Hepatic stellate cell (primary cell): ENCODE results near the gene THSD7B.
"Not testable (repeated sequence)": the region's sequence is repeated elsewhere in the genome, so short reads cannot be mapped to it uniquely, and the experiment has no call there.

Experiments used
- DNase-seq: peaks from one replicate; pipeline ENCODE4 v3.0.0; 2011; ENCODE audit warnings: low spot score

THSD7B gene, protein sequence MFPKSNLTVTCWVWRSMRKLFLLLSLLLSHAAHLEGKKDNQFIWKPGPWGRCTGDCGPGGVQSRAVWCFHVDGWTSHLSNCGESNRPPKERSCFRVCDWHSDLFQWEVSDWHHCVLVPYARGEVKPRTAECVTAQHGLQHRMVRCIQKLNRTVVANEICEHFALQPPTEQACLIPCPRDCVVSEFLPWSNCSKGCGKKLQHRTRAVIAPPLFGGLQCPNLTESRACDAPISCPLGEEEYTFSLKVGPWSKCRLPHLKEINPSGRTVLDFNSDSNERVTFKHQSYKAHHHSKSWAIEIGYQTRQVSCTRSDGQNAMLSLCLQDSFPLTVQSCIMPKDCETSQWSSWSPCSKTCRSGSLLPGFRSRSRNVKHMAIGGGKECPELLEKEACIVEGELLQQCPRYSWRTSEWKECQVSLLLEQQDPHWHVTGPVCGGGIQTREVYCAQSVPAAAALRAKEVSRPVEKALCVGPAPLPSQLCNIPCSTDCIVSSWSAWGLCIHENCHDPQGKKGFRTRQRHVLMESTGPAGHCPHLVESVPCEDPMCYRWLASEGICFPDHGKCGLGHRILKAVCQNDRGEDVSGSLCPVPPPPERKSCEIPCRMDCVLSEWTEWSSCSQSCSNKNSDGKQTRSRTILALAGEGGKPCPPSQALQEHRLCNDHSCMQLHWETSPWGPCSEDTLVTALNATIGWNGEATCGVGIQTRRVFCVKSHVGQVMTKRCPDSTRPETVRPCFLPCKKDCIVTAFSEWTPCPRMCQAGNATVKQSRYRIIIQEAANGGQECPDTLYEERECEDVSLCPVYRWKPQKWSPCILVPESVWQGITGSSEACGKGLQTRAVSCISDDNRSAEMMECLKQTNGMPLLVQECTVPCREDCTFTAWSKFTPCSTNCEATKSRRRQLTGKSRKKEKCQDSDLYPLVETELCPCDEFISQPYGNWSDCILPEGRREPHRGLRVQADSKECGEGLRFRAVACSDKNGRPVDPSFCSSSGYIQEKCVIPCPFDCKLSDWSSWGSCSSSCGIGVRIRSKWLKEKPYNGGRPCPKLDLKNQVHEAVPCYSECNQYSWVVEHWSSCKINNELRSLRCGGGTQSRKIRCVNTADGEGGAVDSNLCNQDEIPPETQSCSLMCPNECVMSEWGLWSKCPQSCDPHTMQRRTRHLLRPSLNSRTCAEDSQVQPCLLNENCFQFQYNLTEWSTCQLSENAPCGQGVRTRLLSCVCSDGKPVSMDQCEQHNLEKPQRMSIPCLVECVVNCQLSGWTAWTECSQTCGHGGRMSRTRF (N-terminal part only)

DNA sequence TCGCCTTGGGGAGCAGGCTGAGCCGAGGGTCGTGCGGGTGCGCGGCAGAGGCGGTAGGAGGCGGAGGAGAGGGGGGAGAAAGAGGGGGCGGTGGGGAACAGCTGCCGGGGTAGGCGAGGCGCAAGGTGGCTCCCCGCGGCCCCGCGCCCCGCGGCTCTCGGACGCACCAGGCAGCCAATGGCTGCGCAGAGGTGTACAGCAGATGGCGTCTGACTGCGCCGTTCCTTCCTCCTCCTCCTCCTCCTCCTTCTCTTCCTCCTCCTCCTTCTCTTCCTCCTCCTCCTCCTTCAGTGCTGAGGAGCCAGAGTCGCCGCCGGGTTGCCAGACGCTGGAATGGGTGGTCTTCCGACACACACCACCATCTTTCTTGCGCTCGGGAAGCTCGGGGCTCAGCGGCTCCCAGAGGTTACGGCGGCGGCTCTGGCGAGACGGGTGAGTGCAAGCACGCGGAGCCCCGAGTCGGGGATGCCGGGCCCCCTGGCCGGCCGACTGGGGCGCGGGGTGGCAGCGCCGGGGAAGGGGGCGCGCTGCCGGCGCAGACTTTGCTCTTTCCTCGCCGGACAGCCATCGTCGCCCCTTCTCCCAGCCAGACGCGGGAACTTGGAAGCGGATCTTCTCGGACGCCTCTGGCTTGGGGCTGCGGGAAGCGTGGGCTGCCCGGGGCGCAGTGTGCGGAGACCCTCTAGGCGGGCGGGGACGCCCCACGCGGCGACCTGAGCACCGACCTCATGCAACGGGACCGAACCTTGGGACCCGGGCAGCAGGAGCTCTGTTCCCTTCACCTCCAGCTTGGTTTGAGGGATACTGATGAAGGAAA is at the start of gene THSD7B:
Gene THSD7B (plus strand): TSS at position 290 of the 817 bp plus-strand sequence. CDS start 116,634 bp downstream, outside the sequence.
- DNase-seq: peak; percentile 5

DNA sequence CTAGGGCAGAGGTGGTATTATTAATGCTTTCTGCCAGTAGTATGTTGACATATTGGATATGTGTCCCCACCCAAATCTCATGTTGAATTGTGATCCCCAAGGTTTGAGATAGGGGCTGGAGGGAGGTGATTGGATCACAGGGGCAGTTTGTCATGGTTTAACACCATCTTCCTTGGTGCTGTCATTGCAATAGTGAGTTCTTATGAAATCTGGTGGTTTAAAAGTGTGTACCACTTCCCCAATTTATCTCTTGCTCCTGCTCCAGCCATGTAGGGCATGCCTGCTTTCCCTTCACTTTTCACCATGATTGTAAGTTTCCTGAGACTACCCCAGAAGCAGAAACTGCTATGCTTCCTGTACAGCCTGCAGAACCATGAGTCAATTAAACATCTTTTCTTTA is 47.1 kb upstream of the THSD7B start:
- DNase-seq: no peak

DNA sequence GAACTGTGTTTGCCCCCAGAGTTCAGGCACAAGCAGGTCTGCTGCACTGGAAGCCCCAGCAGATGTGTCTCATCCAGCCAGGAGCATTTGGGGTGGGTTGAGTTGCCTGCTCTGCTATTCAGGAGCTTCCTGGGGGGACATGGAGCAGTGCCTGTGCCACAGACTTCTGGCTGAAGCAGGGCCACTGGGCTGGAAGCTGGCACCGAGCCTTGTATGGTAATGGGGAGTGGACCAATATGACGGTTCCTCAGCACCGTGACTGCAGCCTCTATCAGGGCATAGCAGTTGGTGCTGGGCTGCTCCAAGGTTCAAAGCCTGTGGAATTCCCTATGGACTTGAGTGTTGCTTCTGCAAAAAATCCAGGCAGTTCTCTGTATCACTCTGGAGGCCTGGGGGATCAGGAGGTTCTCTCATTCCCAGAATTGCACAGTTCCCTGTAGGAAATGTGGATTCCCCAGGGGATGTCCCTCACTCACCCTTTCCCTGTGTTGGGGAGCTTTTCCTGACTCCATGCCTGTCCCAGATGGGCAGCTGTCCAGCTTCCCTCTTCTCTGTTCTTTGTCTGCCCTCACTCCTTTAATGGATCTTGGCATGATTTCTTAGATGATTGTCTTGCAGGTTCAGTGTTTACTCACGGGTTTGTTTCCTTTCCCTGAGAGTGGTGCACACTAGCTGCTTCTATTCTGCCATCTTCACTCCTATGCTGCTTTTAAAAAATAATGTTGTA is 37.2 kb upstream of the THSD7B start:
- no peak for DNase-seq

DNA sequence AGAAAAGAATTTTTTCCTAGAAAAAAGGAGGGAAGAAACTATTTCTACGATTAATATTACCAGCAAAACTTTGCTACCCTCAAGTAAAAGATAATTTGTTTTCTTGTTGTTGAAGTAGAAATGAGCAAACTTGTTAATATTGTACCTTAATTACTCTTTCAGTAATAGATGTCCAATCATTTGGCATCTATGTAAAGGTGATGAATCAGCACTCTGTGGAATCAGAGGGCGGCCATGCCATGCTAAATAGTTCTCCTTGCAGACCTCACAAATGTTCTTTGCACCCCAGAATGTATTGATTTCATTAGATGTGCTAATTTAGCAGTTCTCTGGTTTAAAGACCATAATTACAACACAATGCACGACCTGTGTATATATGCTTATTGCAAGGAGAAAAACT is 29.1 kb upstream of the THSD7B start:
- DNase-seq: no peak

DNA sequence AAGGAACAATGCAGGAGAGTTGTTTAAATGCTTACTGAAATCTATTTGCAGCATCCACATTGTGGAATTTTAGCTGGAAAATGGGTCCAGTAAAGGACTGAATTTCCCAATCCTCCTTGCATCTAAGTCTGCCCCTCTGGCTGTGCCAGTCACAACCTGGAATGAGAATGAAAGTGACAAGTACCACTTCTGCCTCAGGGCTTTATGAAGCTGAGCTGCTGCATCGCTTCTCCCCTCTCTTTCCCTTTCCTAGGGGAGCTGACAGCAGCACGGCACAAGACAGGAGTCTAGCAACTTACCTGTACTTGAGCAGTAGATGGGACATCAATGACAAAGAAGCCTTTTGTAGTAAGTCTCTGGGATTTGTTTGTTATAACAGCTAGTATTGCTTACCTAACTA is 27.3 kb upstream of the THSD7B start:
- DNase-seq: no peak

DNA sequence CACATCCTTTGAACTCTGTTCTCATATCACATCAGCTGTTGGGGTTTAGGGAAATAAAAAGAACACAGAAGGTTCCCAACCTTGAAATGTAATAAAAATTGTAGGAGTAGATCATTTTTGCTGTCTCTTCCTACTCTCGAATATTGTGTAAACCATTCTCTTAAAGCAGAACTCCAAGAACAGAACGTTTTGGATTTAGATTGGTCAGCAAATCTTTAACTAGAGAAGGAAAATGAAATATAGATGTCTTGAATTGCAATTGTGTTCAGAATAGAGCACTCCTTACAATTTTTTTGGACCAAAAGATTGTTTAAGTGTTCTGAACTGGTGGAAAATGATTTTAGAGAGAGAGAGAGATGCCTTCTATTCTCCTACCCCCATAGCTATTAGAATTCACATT is 23.9 kb upstream of the THSD7B start:
- no peak for DNase-seq

DNA sequence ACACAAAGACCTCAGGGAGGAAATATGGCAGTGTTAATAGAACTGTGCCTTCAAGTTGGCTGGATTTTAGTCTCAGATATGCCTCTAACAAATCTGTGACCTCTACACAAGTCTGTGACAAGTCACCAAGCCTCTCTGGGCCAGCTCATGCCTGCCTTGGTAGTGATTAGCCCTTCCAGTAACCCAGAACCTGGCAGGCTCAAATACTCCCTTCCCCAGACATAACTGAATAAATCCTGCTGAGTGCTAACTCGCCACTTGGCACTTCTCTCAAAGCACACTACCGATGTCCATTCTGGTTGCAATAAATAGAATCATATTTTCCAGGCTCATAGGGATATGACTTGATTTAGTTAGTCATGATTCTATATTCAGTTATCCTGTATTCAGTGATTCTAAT is 15.3 kb upstream of the THSD7B start:
- no peak for DNase-seq

DNA sequence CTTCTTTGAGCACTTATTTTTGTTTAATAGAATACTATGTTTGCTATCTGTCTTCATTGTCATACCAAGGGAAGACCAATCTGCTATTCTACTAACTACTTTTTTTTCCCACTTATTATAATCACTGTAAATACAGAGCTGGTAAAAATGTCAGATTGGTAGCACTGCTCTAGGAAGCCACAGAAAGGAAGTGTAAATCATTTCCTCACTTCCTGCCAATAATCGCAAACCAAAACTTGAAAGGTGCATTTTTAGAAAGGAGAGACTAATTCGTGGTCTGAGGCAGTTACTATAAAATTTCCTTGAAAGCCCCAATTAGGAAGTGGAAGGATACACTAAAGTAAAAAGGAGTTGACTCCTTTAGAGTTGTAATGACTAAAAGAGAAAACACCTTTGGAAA is 13.9 kb upstream of the THSD7B start:
- no peak for DNase-seq

DNA sequence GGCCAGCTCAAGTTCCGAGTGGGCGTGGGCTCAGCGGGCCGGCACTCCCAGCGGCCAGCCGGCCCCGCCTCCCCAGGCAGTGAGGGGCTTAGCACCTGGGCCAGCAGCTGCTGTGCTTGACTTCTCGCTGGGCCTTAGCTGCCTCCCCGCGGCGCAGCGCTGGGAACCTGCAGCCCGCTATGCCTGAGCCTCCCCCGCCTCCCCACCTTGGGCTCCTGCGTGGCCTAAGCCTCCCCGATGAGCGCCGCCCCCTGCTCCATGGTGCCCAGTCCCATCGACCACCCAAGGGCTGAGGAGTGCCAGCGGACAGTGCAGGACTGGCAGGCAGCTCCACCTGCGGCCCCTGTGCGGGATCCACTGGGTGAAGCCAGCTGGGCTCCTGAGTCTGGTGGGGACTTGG is 6.8 kb upstream of the THSD7B start:
- DNase-seq: not testable (repeated sequence)

DNA sequence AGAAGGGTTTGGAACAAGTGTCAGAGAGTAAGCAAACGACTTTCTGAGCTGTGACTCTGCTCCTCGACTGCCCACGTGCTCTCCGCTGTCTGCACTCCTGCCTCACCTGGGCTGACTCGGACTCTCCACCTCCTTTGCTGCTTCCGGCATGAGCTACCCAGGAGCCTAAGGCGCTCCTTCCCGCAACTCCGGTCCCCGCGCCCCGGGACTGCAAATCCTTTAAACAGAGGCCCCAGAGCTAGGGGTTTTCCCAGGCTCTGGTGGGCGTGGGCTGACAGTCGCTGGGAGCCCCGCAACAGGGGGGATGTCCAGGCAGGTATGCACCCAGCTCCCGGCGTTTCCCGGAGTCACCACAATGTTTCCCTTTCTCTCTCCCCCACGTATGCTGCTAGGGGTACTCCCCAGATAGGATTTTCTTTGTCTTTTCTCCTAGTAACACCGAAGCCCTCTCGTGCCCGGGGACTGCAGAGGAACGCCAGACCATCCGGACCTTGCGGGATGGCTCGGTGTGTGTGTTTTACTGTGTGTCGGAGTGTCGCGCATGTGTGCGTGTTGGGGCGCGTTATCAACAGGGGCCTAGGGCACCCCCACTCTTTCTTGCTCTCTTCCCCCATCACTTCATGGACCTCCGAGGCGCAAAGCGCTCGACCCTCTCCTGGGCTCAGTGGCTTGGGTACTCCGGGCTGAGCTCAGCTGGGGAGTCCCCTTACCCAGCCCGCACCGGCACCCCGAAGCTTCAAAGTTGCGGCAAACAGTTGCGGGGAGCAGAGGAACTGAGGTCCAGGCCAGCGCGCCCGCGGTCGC is 691 bp upstream of the THSD7B start:
- DNase-seq: no peak

DNA sequence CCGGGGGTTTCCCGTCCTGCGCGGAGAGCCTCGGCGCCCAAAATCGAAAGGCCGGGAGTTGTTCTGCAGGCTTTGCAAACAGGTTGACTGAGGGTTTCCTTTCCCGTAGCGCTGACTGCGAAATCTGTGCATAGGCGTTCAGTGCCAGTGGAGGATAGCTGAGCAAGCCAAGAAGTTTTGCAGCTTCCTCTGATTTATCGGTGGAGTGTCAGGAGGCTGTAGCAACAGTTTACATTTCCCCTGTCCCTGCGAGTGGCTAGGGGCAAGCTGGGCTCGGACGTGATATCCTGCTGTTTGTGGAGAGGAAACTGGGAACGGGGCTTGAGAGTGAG is 694 bp downstream of the THSD7B start:
- peak; percentile 4 for DNase-seq

DNA sequence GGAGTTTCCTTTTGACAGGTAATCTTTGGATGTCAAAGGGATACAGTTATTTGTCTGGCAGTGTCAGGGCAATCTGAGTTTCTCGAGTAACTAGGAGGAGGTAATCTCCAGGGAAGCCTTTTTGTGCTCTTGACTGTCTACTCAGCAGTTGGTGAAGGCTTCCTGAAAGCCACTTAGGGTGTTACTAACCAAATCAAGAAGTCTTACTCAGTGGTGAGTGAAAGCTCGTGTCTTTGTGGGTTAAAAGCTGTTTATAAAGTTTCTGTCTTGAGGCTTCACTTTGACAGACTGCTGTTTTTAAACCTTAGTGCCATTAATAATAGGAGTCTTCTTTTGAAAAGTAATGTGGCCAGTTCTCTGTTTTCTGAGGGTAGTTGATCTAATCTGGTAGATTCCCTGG is 1.7 kb downstream of the THSD7B start:
- DNase-seq: no peak

DNA sequence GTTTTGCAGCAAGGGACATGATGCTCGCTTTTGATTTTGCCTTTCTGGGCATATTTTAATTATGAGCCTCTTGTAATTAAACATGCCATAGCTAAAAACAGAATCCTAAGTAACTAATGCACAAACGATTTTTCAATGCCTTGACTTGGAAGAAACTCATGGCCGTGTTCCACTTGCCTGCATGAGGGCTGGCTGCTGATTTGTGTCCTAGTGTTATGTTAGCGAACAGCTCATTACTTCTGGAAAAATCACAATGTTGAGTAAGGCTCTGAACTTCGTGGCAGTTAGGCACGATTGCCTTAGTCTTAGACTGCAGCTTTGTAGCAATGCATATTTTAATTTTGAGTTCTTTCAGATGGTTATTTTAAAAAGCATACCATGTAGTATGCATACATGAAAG is 4.5 kb downstream of the THSD7B start:
- DNase-seq: no peak

DNA sequence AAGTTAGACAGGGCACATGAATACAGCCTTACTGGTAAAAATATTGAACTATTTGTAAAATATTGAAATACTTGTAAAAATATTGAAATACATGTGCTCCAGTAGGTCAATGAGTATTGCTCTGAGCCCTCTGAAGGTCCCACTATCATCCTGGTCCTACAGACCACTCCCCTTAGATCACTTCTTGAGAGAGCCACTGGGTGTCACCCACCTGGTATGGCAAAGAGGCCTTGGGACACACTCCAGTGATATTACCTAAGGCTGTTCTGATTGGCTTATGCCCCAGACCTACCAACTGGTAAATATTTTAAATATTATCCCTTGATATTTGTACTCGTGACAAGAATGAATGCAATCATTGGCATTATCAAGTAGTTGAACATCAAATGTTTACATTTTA is 5.0 kb downstream of the THSD7B start:
- no peak for DNase-seq

DNA sequence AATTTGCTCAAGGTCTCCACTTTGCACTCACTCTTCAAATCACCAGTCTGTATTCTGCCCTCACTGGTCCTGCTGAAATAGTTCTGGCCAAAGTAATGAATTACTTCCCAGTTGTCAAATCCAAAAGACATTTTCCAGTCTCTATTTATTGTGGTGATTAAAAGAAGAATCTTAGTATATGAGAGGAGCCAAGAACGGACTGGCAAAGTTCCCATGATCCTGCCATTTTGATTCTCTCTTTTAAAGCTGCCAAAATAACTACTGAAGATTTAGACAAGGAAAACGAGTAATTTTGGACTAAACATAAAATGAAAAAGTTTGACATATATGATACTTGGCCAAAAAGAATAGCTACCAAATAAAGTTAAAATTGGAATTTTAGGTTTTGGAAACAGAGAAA is 12.0 kb downstream of the THSD7B start:
- DNase-seq: no peak

DNA sequence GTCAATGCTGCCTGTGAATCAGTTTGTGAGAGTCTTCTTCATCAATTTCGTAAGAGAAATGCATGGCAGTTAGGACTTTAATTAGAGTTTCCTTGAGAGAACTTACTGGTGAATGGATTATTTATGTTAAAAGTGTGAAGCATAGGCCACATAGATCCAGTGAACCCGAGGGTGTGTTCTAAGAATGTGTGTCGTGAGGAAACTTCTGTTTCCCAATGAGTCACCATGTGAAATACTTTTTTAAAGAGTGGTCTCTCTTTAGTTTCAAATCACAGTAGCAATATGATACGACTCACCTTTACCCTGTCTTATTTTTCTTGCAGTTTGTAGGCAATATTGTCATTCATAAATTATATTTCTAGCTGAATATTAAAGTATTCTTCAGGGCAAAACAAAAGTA is 18.5 kb downstream of the THSD7B start:
- no peak for DNase-seq

DNA sequence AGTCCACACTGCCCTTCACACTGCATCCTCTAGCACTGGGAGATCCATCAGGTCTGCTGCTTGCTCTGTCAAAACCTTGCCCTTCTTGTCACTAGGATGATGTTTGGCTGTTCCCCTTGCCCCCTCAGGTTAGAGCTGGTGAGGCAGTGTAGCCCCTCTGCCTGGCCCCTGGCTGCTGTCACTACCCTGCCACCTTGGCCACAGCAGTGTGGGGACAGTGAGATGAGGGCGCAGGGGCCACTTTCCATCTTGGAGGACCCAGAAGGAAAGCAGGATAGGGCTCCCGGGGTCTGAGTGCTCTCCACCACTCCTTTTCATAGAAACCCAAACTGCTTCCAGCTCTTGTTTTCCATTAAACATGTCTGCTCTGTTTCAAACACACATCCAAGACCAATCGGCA is 19.9 kb downstream of the THSD7B start:
- DNase-seq: no peak

DNA sequence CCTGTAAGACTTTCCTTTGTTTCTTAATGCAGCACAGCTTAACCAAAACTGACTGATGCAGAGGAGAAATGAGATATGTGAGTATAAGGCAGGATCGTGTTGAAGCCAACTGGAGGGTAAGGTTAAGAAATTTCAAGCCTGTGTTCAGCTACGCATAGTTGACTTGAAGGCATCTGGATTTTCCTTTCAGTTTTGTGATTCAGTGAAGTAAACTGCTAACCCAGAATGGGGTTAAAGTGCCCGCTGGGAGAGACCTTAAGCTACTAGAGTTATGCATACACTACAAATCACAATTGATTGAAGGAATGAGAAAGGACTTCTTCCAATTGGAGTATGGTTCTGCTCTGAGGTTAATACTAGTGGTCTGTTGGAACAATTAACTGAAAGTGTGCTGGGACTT is 22.6 kb downstream of the THSD7B start:
- no peak for DNase-seq

DNA sequence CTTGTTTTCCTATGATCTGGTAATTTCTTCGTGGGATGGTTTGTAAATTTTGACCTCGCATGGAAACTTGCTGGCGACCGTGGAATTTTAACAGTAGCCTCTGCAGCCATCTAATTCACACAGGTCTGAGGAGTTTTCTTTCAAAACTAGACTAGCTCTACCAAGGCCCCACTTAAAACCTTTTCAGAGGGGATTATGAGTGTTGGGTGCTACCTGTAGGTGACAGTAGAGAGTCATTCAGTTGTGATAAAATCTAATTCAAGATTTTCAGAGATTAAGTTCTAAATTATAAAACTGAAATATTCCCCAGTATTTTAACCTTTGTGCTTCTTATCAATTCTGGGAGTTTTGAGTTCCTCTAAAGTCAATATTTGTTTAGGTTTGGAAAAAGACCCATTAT is 31.0 kb downstream of the THSD7B start:
- DNase-seq: no peak

DNA sequence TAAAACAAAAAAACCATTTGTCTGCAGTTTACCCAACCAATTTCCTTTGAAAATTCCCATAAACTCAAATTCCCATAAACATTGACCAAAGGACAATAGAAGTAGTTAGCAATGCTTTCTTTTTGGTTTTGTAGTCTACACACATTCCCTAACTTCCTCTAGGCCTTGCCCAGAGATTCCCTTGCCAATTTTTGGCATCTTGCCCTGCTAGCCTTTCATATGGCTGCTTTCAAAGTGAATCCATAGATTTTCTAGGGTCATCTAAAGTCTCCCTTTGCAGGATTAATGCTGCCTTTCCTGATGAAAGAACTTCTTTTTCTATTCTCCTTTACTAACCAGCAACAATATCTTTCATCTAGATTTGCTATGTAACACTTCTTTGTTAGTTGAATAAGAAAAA is 33.4 kb downstream of the THSD7B start:
- DNase-seq: no peak
